Measurements from ENCODE around the gene BMP8B.
"Not testable (repeated sequence)": the region's sequence is repeated elsewhere in the genome, so short reads cannot be mapped to it uniquely, and the experiment has no call there.

BMP8B gene

GRCh38 chr1:39828734-39829133, 40.1 kb upstream of the BMP8B start:
- Histone ChIP-seq H3K36me3 (ENCODE audit: low read depth) (no peaks in the 10 kb centered on the region), H3K9me3 (ENCODE audit: severe bottlenecking) (no peaks in the 10 kb centered on the region), H3K4me1 (ENCODE audit: insufficient read depth, poor library complexity, severe bottlenecking) (no peaks in the 10 kb centered on the region), H3K27ac (ENCODE audit: poor library complexity, severe bottlenecking) (no peak overlapping the region), H3K4me3 (ENCODE audit: severe bottlenecking) (no peak overlapping the region), H3K27me3 (ENCODE audit: insufficient read depth, poor library complexity, severe bottlenecking) (no peaks in the 10 kb centered on the region)
- DNase-seq (ENCODE audit: low spot score) (no peak), ATAC-seq (ENCODE audit: low read depth) (no peak)
- no peak for TF ChIP-seq CTCF (IDR thresholded peaks at IDR 0.05; ENCODE audit: poor library complexity, severe bottlenecking)

GRCh38 chr1:39828255-39828654, 39.6 kb upstream of the BMP8B start:
- not testable (repeated sequence) for H3K27me3 ChIP-seq (ENCODE audit: insufficient read depth, poor library complexity, severe bottlenecking); H3K36me3 ChIP-seq (ENCODE audit: low read depth); ATAC-seq (ENCODE audit: low read depth); DNase-seq (ENCODE audit: low spot score); H3K27ac ChIP-seq (ENCODE audit: poor library complexity, severe bottlenecking); H3K9me3 ChIP-seq (ENCODE audit: severe bottlenecking); H3K4me1 ChIP-seq (ENCODE audit: insufficient read depth, poor library complexity, severe bottlenecking); H3K4me3 ChIP-seq (ENCODE audit: severe bottlenecking)

GRCh38 chr1:39827201-39827600, 38.5 kb upstream of the BMP8B start:
- Histone ChIP-seq H3K9me3 (ENCODE audit: severe bottlenecking) (no peaks in the 10 kb centered on the region), H3K36me3 (ENCODE audit: low read depth) (no peaks in the 10 kb centered on the region), H3K4me1 (ENCODE audit: insufficient read depth, poor library complexity, severe bottlenecking) (no peaks in the 10 kb centered on the region), H3K27me3 (ENCODE audit: insufficient read depth, poor library complexity, severe bottlenecking) (no peaks in the 10 kb centered on the region), H3K4me3 (ENCODE audit: severe bottlenecking) (no peak overlapping the region), H3K27ac (ENCODE audit: poor library complexity, severe bottlenecking) (no peak overlapping the region)
- DNase-seq (ENCODE audit: low spot score) (no peak), ATAC-seq (ENCODE audit: low read depth) (no peak)
- no peak for TF ChIP-seq CTCF (IDR thresholded peaks at IDR 0.05; ENCODE audit: poor library complexity, severe bottlenecking)

- H3K27me3 ChIP-seq (ENCODE audit: insufficient read depth, poor library complexity, severe bottlenecking), result no peaks in the 10 kb centered on the region
Measured at GRCh38 chr1:39826583-39826982, 37.9 kb upstream of the BMP8B start.

GRCh38 chr1:39825432-39825941, 36.8 kb upstream of the BMP8B start:
- DNase-seq (ENCODE audit: low spot score) (no peak), ATAC-seq (ENCODE audit: low read depth) (no peak)
- no peaks in the 10 kb centered on the region for H3K27me3 ChIP-seq (ENCODE audit: insufficient read depth, poor library complexity, severe bottlenecking)
- no peak overlapping the region for H3K27ac ChIP-seq (ENCODE audit: poor library complexity, severe bottlenecking)
- no peak overlapping the region for H3K4me3 ChIP-seq (ENCODE audit: severe bottlenecking)
- no peaks in the 10 kb centered on the region for H3K9me3 ChIP-seq (ENCODE audit: severe bottlenecking)
- no peak for TF ChIP-seq CTCF (IDR thresholded peaks at IDR 0.05; ENCODE audit: poor library complexity, severe bottlenecking)
- no peaks in the 10 kb centered on the region for H3K4me1 ChIP-seq (ENCODE audit: insufficient read depth, poor library complexity, severe bottlenecking)
- H3K36me3 ChIP-seq (ENCODE audit: low read depth), result no peaks in the 10 kb centered on the region

More at GRCh38 chr1:39826583-39826982, 37.9 kb upstream of the BMP8B start:
- ATAC-seq (ENCODE audit: low read depth) (no peak), DNase-seq (ENCODE audit: low spot score) (no peak)
- no peak overlapping the region for H3K4me3 ChIP-seq (ENCODE audit: severe bottlenecking)
- no peaks in the 10 kb centered on the region for H3K36me3 ChIP-seq (ENCODE audit: low read depth)
- no peak overlapping the region for H3K27ac ChIP-seq (ENCODE audit: poor library complexity, severe bottlenecking)
- TF ChIP-seq CTCF (IDR thresholded peaks at IDR 0.05; ENCODE audit: poor library complexity, severe bottlenecking), result no peak
- H3K9me3 ChIP-seq (ENCODE audit: severe bottlenecking), result no peaks in the 10 kb centered on the region
- H3K4me1 ChIP-seq (ENCODE audit: insufficient read depth, poor library complexity, severe bottlenecking), result no peaks in the 10 kb centered on the region

- H3K36me3 ChIP-seq (ENCODE audit: low read depth); ATAC-seq (ENCODE audit: low read depth); DNase-seq (ENCODE audit: low spot score): not testable (repeated sequence)
Measured at GRCh38 chr1:39823450-39823849, 34.8 kb upstream of the BMP8B start.

More at GRCh38 chr1:39823450-39823849, 34.8 kb upstream of the BMP8B start:
- not testable (repeated sequence) for H3K4me1 ChIP-seq (ENCODE audit: insufficient read depth, poor library complexity, severe bottlenecking); H3K4me3 ChIP-seq (ENCODE audit: severe bottlenecking); H3K27ac ChIP-seq (ENCODE audit: poor library complexity, severe bottlenecking); H3K9me3 ChIP-seq (ENCODE audit: severe bottlenecking); H3K27me3 ChIP-seq (ENCODE audit: insufficient read depth, poor library complexity, severe bottlenecking)
